OCI-LY3 (cell line): ENCODE measurements around the gene SULF2.

ENCODE experiments used
- H2AFZ ChIP-seq: fragments of 200-600, 300-600 bp; shearing (Covaris generic); 2 replicates; pipeline ENCODE4 v1.6.0; 2014; ENCODE audit warnings: antibody characterized with exemption, low read depth, low read length
- H3K27ac ChIP-seq: fragments of 200-600, 300-600 bp; sonication (generic); 2 replicates; pipeline ENCODE4 v1.5.1; 2014; ENCODE audit warnings: mild to moderate bottlenecking, low read length, moderate library complexity, mixed read lengths
- H3K27me3 ChIP-seq: fragments of 200-600, 300-600 bp; sonication (generic); 2 replicates; pipeline ENCODE4 v1.6.1; 2014; ENCODE audit warnings: low read depth, low read length, mixed read lengths
- H3K36me3 ChIP-seq: fragments of 200-600, 300-600 bp; sonication (generic); replicated peaks from 2 replicates; pipeline ENCODE3; 2014; ENCODE audit warnings: low read depth, low read length, mixed read lengths
- H3K4me1 ChIP-seq: fragments of 300-600, 200-600 bp; sonication (generic); 2 replicates; pipeline ENCODE4 v1.6.1; 2014; ENCODE audit warnings: low read length, mixed read lengths
- H3K4me2 ChIP-seq: fragments of 200-600, 300-600 bp; sonication (generic); 2 replicates; pipeline ENCODE4 v1.6.1; 2014; ENCODE audit warnings: low read length, mixed read lengths
- H3K4me3 ChIP-seq: fragments of 300-600, 200-600 bp; sonication (generic); 2 replicates; pipeline ENCODE4 v1.5.1; 2014; ENCODE audit warnings: antibody characterized with exemption, mild to moderate bottlenecking, low read length, moderate library complexity
- H3K79me2 ChIP-seq: fragments of 300-600, 200-600 bp; shearing (Covaris generic); 2 replicates; pipeline ENCODE4 v1.6.1; 2014; ENCODE audit warnings: mild to moderate bottlenecking, low read length, mixed read lengths
- H3K9ac ChIP-seq: fragments of 300-600, 200-600 bp; shearing (Covaris generic); 2 replicates; pipeline ENCODE4 v1.6.0; 2014; ENCODE audit warnings: mild to moderate bottlenecking, low read length, moderate library complexity
- H3K9me3 ChIP-seq: fragments of 200-600, 300-600 bp; shearing (Covaris generic); 2 replicates; pipeline ENCODE4 v1.6.1; 2014; ENCODE audit warnings: low read length, mixed read lengths; ENCODE audit not compliant: insufficient read depth
- H4K20me1 ChIP-seq: fragments of 200-600, 300-600 bp; sonication (generic); 2 replicates; pipeline ENCODE4 v1.6.1; 2016; ENCODE audit warnings: low read length, mixed read lengths; ENCODE audit not compliant: insufficient read depth
- EZH2phosphoT487 ChIP-seq: fragments of 200-600 bp; shearing (Covaris generic); IDR thresholded peaks from 2 replicates; pipeline ENCODE4 v1.6.1; 2018; ENCODE audit warnings: antibody characterized with exemption, mixed run types, low read depth
- TF ChIP-seq, protein P1 (sequence below): fragments of 200-600, 300-600 bp; sonication (generic); IDR thresholded peaks from 2 replicates; pipeline ENCODE4 v1.5.1; 2014; ENCODE audit warnings: antibody characterized with exemption, low read length, low read depth

SULF2 gene

DNA sequence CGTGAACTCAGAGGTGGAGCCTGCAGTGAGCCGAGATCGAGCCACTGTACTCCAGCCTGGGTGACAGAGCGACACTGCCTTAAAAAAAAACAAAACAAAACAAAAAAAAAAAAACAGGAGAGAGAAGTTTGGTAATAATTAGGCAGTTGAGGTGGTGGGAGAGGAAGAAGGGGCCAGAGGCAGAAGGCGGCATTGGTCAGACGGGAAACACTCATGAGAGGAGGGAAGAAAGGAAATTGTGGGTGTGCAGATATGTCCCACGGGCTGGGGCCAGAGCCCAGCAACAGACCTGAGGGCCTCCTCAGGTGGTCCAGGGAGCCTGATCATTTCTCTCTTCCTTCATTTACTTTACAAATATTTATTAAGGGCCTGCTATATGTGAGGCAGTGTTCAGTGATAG is 20.0 kb downstream of the SULF2 start:
- Histone ChIP-seq H3K27ac (no peak overlapping the region), H4K20me1 (no peaks in the 10 kb centered on the region), H3K27me3 (peaks cover 56% of the 10 kb centered on the region), H3K36me3 (no peaks in the 10 kb centered on the region), H3K9ac (no peak overlapping the region), H2AFZ (no peak overlapping the region), H3K4me1 (peaks cover 20% of the 10 kb centered on the region), H3K79me2 (no peaks in the 10 kb centered on the region), H3K4me3 (no peak overlapping the region), H3K4me2 (no peak overlapping the region), H3K9me3 (no peaks in the 10 kb centered on the region)
- TF ChIP-seq, protein P1, sequence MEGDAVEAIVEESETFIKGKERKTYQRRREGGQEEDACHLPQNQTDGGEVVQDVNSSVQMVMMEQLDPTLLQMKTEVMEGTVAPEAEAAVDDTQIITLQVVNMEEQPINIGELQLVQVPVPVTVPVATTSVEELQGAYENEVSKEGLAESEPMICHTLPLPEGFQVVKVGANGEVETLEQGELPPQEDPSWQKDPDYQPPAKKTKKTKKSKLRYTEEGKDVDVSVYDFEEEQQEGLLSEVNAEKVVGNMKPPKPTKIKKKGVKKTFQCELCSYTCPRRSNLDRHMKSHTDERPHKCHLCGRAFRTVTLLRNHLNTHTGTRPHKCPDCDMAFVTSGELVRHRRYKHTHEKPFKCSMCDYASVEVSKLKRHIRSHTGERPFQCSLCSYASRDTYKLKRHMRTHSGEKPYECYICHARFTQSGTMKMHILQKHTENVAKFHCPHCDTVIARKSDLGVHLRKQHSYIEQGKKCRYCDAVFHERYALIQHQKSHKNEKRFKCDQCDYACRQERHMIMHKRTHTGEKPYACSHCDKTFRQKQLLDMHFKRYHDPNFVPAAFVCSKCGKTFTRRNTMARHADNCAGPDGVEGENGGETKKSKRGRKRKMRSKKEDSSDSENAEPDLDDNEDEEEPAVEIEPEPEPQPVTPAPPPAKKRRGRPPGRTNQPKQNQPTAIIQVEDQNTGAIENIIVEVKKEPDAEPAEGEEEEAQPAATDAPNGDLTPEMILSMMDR, result no peak
- no peak for TF ChIP-seq EZH2phosphoT487

DNA sequence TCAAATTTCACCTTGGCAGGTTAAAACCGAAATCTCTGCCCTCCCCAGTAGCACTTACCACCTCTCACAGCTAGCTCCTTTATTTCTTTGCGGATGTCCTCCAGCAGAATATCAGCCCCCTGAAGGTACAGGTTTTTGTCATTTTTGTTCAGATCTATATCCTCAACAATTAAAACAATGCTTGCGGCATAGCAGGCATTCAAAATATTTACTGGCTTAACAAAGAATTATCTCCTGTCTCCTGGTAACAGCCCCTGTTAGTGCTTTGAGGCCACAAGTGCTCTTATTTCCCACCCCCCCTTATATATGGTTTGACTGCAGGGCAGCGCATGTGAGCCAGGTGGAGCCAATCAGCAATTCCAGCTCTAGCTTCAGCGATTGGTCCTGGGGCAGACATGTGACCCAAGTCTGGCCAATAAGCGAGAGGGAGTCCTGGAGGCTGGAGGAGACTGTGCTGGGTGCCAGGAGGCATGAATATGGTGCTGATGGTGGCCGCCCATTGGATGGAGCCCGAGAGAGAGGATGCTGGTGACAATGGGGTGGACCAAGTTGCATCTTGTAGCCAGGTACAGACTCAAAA is 21.0 kb downstream of the SULF2 start:
- Histone ChIP-seq H3K4me3 (no peak overlapping the region), H3K9me3 (no peaks in the 10 kb centered on the region), H3K27ac (no peak overlapping the region), H3K27me3 (peaks cover 66% of the 10 kb centered on the region), H3K4me2 (no peak overlapping the region), H3K4me1 (peaks cover 22% of the 10 kb centered on the region), H4K20me1 (no peaks in the 10 kb centered on the region), H3K9ac (no peak overlapping the region), H3K79me2 (no peaks in the 10 kb centered on the region), H2AFZ (no peak overlapping the region), H3K36me3 (no peaks in the 10 kb centered on the region)
- TF ChIP-seq, protein P1, result no peak
- TF ChIP-seq EZH2phosphoT487, result no peak

DNA sequence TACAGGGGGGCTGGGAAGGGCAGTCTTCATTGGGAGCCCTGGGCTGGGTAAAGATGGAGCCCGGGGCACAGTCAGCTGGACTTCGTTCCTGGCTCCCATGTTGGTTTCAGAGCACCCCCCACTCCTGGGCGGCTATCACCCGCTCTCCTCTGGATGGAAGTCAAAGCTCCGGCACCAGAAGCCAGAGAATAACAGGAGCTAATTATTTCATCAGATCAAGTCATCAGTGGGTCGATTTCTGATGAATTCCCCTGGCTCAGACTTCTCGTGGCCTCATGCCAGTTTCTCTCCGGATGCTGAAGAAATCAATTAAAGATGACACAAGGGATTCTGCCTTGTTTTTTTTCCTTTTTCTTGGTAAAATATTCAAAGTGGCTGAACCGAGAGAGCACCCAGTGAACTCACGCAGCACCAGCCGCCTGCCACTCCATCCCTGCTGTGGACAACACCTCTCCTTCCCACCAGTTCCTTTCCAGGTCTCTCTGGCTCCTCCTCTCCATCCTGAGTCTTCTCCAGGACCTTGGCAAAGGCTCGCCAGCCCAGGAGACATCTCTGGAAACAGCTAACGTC is 22.5 kb downstream of the SULF2 start:
- peaks cover 28% of the 10 kb centered on the region for H3K4me1 ChIP-seq
- H3K79me2 ChIP-seq, result no peaks in the 10 kb centered on the region
- no peak overlapping the region for H3K9ac ChIP-seq
- TF ChIP-seq EZH2phosphoT487, result no peak
- TF ChIP-seq, protein P1, result no peak
- H4K20me1 ChIP-seq, result no peaks in the 10 kb centered on the region
- no peak overlapping the region for H3K27ac ChIP-seq
- H3K36me3 ChIP-seq, result no peaks in the 10 kb centered on the region
- H3K4me3 ChIP-seq, result no peak overlapping the region
- peak overlapping the region; percentile 35 for H2AFZ ChIP-seq
- peak overlapping the region; percentile 21 for H3K4me2 ChIP-seq
- no peaks in the 10 kb centered on the region for H3K9me3 ChIP-seq
- peaks cover 80% of the 10 kb centered on the region for H3K27me3 ChIP-seq

DNA sequence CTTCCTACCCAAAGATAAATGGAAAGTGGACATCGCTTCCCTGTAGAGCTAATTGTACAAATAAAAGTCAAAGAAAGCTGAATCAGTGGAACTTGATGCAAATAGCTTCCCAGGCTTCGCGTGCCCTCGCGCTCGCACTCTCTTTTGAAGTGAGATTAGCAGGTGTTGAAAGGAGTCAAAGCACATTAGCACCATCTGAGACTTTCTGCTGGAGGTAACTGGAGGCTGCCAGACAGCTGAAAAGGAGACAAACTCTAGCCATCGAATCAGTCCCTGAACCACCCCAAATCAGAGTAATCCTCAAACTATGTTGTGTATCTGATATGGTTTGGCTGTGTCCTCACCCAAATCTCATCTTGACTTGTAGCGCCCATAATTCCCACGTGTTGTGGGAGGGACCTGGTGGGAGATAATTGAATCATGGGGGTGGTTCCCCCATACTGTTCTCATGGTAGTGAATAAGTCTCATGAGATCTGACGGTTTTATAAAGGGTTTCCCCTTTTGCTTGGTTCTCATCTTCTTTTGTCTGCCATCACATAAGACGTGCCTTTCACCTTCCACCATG is 23.7 kb downstream of the SULF2 start:
- no peak overlapping the region for H2AFZ ChIP-seq
- H3K9ac ChIP-seq, result no peak overlapping the region
- no peak overlapping the region for H3K4me2 ChIP-seq
- peaks cover 32% of the 10 kb centered on the region for H3K4me1 ChIP-seq
- H4K20me1 ChIP-seq, result no peaks in the 10 kb centered on the region
- no peak for TF ChIP-seq EZH2phosphoT487
- TF ChIP-seq, protein P1, result no peak
- no peak overlapping the region for H3K4me3 ChIP-seq
- no peaks in the 10 kb centered on the region for H3K36me3 ChIP-seq
- no peak overlapping the region for H3K27ac ChIP-seq
- H3K79me2 ChIP-seq, result no peaks in the 10 kb centered on the region
- no peaks in the 10 kb centered on the region for H3K9me3 ChIP-seq
- peaks cover 92% of the 10 kb centered on the region for H3K27me3 ChIP-seq
